HG03280 (cell line): ENCODE results near the gene FNDC3B.

ENCODE experiments used
- ATAC-seq: cut with Tn5 transposase; IDR thresholded peaks from one replicate; pipeline ENCODE4 v1.9.1; 2021; ENCODE audit warnings: mild to moderate bottlenecking, moderate library complexity; ENCODE audit not compliant: unreplicated experiment

Gene FNDC3B

GRCh38 chr3:172276103-172276502 is 236.7 kb downstream of the FNDC3B start:
- ATAC-seq = no peak

- ATAC-seq = no peak
Measured at GRCh38 chr3:172277151-172277652, 237.8 kb downstream of the FNDC3B start.

- no peak for ATAC-seq
Measured at GRCh38 chr3:172279191-172279640, 239.8 kb downstream of the FNDC3B start.

DNA sequence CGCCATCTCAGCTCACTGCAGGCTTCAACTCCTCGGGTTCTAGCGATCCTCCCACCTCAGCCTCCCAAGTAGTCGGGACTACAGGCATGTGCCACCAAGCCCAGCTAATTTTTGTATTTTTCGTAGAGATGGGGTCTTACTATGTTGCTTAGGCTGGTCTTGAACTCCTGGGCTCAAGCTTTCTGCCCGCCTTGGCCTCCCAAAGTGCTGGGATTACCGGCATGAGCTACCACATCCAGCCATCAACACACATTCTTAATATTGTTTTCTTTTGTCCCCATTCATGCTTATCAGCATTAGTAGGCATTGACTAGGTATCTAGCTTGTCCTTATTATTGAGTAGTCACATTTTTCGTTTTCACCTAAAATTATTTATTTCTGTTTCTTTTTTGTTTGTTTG is 240.6 kb downstream of the FNDC3B start:
- ATAC-seq = no peak

GRCh38 chr3:172280406-172281051 is 241.2 kb downstream of the FNDC3B start:
- no peak for ATAC-seq

DNA sequence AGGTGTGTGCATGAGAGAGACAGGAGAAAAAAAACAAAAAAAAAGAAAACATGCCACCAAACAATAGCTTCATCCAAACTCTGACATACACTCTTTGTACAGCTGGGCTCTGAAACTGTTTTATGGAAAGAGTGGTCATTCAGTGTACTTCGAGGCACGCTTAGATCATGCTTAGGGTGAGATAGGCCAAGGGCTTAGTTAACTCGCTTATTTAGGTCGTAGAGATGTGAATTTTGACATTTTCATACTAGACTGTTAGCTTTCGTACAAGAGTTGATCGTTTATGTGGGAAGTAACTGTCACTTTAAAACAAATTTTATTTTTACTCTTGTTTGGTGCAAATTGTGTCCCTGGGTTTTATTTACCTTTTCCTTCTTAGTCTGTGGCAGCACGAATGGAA is 242.5 kb downstream of the FNDC3B start:
- ATAC-seq = no peak

GRCh38 chr3:172282850-172283249 is 243.5 kb downstream of the FNDC3B start:
- ATAC-seq = no peak

- no peak for ATAC-seq
Measured at GRCh38 chr3:172283841-172284357, 244.5 kb downstream of the FNDC3B start.

- ATAC-seq = no peak
Measured at GRCh38 chr3:172285844-172286243, 246.5 kb downstream of the FNDC3B start.

- no peak for ATAC-seq
Measured at GRCh38 chr3:172286548-172287148, 247.3 kb downstream of the FNDC3B start.

DNA sequence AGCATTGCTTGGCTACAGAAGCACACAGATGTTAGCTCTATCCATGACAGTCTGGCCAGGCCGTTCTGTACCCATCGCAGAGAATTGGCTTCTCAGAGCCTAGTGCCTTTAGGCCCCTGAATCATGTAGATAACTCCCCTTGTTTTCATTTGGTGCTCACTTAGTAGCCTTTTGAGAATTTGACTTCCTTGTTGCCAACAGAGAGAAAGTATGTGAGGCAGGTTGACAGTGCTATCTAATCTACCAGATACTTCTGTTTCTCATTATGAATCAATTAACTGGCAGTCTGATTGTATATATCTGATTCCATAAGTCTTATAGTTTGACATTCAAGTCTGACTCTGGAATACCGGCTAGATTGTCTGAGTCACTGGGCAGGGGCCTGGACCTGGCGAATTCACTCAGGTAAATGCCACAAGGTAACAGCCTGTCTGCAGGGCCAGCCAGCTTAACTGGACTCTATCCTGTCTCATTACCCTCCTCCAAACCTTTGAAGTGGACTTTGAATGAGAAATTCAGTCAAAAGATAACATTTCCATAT is 248.6 kb downstream of the FNDC3B start:
- ATAC-seq = no peak

- ATAC-seq = no peak
Measured at GRCh38 chr3:172288651-172289050, 249.3 kb downstream of the FNDC3B start.

GRCh38 chr3:172289583-172289982 is 250.2 kb downstream of the FNDC3B start:
- ATAC-seq = no peak

DNA sequence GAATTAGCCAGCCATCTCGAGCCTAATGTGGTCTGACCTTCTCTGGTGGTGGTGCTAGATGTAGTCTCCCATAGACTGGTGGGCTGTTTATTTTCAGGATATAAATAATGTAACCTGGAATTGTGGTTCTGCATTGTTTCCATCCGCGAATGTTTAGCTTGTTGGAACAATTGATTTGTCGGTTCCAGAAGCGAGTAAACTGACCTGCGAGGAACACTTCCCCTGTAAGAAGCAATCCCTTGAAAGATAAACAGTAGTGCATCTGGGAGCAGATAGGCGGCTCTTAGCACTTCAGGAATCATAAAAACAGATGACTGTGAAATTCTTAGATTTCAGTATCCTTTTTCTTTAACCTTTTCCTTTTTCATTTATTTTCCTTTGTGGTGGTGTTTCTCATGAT is 251.1 kb downstream of the FNDC3B start:
- ATAC-seq = no peak

DNA sequence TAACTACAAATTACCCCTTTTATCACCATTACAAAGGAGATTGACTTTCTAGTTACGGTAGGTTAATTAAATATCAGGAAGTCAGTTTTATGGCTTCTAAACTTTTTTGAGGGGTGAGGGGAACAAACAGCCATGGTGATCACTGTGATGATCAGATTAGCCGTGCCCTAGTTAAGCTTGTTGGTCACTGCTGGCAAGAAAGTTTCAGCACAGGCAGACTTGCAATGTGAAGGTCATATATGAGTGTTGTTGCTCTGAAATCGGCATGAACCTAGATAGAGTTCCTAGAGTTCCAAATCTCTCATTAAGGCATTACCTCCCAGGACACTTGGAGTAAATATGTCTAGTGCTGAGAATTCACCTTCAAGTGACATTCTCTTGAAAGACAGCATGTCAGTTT is 252.3 kb downstream of the FNDC3B start:
- no peak for ATAC-seq

DNA sequence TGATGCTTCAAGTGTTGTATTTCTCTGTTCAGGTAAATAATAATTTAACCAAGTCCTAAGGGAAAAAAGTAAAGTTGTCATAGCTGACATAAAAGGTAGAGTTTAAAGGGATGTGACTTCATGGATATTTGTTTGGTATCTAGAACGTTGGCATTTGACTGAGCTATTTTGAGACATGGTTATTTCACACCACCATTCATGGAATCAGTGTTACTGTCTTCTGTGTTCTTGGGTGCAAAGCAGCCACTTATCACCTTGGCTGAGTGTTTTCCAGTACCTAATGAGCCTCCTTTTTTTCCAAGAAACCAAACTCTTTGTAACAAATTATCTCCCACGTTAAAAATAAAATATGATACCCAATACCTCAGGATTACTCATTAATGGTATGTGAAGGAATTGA is 253.0 kb downstream of the FNDC3B start:
- ATAC-seq = no peak

- no peak for ATAC-seq
Measured at GRCh38 chr3:172293093-172293492, 253.7 kb downstream of the FNDC3B start.

DNA sequence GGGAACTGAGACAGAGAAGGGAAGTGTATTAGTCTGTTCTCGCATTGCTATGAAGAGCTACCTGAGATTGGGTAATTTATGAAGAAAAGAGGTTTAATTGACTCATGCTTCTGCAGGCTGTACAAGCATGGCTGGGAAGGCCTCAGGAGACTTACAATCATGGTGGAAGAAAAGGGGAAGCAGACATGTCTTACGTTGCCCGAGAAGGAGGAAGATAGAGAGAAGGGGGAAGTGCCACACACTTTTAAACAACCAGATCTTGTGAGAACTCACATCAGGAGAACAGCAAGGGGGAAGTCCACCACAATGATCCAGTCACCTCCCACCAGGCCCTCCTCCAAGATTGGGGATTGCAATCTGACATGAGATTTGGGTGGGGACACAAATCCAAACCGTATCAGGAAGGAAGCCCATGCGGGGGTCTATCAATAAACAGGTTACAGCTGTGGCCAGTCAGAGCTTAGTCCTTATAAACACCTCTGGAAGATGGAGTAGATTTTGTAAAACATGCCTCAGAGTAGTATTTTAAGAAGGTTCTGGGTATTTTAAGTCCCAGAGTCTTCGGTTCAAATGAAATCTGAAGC is 254.9 kb downstream of the FNDC3B start:
- no peak for ATAC-seq

GRCh38 chr3:172296248-172296974 is 257.0 kb downstream of the FNDC3B start:
- ATAC-seq = no peak

GRCh38 chr3:172296975-172297332 is 257.6 kb downstream of the FNDC3B start:
- ATAC-seq = no peak

DNA sequence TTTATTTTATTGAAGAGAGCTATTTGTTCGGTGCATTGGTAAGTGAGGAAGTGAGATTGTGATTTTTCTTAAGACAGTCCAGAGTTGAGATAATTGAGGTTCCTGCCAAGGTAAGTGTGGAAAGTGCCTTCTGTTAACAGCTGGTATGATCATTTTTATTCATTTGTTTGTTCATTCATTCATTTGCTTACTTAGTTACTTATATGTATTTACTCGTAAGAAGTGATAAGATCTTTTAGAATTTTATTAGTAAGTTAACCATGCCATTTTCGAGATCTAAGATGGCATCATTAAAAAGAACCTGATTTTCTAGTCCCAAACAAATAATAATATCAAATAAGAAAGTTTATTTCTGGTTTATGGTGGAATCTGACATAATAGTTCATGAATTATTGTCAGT is 258.9 kb downstream of the FNDC3B start:
- no peak for ATAC-seq
